ENCODE measurements around the gene LAMB1.
A peak's percentile ranks its signal among the peaks of the same experiment; 100 is the strongest.

LAMB1 gene

DNA sequence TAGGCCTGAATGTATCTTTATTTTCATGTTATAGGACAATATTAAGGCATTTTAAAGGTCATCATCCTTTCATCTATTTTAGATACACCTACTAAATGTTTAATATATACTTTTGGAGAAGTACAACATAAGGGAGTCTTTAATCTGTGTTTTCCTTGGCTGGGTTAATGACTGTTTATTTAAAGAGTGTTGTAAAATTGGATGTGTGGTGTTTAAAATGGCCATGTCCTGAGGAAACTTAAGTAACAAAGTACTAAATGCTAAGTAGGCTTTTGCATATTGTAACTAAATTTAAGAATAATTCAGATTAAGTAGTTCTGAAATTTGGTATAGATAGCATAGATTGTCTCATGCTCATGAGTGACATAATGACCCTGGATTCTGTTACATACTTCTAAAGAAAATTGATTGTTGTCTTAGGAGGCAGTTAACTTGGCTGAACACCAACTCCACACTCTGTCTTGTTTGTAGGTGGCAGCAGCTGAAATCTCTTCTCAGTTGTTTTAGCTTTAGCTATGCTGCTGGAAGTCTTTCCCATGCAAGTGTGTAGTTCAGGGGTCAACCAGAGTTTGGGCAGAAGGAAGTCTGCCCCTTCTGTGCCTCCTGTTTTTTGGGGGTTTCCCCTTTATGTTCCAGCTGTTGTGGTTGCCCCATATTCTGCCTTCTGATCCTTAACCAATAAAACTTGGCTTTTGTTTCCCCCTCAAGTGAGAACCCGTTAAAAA, 82.8 kb downstream of the LAMB1 start:
- H3K36me3 Mint-ChIP-seq (ENCODE audit: low read depth) = peaks cover 83% of the 10 kb centered on the region
- H3K4me3 Mint-ChIP-seq = no peak overlapping the region
- no peaks in the 10 kb centered on the region for H3K9me3 Mint-ChIP-seq
- peaks cover 25% of the 10 kb centered on the region for H3K4me1 Mint-ChIP-seq
- TF ChIP-seq, protein P1, sequence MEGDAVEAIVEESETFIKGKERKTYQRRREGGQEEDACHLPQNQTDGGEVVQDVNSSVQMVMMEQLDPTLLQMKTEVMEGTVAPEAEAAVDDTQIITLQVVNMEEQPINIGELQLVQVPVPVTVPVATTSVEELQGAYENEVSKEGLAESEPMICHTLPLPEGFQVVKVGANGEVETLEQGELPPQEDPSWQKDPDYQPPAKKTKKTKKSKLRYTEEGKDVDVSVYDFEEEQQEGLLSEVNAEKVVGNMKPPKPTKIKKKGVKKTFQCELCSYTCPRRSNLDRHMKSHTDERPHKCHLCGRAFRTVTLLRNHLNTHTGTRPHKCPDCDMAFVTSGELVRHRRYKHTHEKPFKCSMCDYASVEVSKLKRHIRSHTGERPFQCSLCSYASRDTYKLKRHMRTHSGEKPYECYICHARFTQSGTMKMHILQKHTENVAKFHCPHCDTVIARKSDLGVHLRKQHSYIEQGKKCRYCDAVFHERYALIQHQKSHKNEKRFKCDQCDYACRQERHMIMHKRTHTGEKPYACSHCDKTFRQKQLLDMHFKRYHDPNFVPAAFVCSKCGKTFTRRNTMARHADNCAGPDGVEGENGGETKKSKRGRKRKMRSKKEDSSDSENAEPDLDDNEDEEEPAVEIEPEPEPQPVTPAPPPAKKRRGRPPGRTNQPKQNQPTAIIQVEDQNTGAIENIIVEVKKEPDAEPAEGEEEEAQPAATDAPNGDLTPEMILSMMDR (IDR thresholded peaks at IDR 0.05; ENCODE audit: unreplicated experiment in 3 of 3) = no peak
- peak overlapping the region; percentile 17 to 89 (median 67) for H3K27ac Mint-ChIP-seq
- H3K27me3 Mint-ChIP-seq (ENCODE audit: low read depth) = no peaks in the 10 kb centered on the region

DNA sequence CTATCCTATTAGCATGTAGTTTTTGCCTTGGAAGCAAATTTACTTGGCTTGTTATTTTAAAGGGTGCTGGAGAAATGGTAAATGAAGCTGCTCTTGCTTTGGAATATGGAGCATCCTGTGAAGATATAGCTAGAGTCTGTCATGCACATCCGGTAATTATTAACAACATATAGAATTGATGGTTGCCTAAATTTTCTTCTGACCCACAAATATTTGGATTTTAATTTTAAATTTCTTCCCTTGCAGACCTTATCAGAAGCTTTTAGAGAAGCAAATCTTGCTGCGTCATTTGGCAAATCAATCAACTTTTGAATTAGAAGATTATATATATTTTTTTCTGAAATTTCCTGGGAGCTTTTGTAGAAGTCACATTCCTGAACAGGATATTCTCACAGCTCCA, 84.0 kb downstream of the LAMB1 start:
- TF ChIP-seq, protein P1 (IDR thresholded peaks at IDR 0.05; ENCODE audit: unreplicated experiment in 3 of 3) = no peak
- peaks cover 84% of the 10 kb centered on the region for H3K36me3 Mint-ChIP-seq (ENCODE audit: low read depth)
- H3K27ac Mint-ChIP-seq = no peak overlapping the region
- no peak overlapping the region for H3K4me3 Mint-ChIP-seq
- H3K27me3 Mint-ChIP-seq (ENCODE audit: low read depth) = no peaks in the 10 kb centered on the region
- H3K4me1 Mint-ChIP-seq = peaks cover 25% of the 10 kb centered on the region
- H3K9me3 Mint-ChIP-seq = no peaks in the 10 kb centered on the region

DNA sequence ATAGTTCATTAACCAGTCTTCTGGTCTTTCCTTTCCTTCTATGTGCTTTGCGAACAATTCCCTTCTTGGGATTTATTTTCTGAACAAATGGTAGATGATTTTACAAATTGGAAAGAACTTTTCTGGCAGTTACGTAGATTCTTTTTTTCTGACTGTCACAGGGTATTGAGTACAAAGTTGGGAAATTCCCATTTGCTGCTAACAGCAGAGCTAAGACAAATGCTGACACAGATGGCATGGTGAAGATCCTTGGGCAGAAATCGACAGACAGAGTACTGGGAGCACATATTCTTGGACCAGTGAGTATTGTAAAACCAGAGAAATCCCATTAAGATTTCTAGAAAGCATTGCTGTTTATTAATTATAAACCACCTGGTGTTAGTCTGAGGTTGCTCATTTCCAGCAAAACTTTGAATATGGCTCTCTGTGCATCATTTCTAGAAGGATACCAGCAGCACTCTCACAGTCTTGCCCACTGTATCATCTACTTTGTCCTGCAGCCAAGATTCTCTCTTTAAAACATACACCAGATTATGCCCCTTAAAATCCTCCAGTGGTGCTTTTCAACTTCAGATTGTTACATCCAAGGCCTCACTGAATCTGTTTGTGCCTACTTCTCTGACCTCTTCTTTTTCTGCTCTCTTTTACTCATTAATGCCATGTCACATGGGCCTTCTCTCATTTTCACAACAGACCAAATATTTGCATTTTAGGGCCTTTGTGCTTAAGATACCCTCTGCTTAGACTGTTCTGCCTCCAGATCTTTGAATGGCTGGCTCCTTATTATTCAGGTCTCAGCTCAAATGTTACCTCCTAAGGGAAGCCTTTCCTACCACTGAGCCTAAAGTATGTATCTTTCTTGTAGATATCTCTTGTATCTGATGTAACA, 85.0 kb downstream of the LAMB1 start:
- H3K4me3 Mint-ChIP-seq = no peak overlapping the region
- H3K4me1 Mint-ChIP-seq = peaks cover 25% of the 10 kb centered on the region
- no peaks in the 10 kb centered on the region for H3K27me3 Mint-ChIP-seq (ENCODE audit: low read depth)
- TF ChIP-seq, protein P1 (IDR thresholded peaks at IDR 0.05; ENCODE audit: unreplicated experiment in 3 of 3) = no peak
- H3K9me3 Mint-ChIP-seq = no peaks in the 10 kb centered on the region
- H3K27ac Mint-ChIP-seq = no peak overlapping the region
- H3K36me3 Mint-ChIP-seq (ENCODE audit: low read depth) = peaks cover 85% of the 10 kb centered on the region

DNA sequence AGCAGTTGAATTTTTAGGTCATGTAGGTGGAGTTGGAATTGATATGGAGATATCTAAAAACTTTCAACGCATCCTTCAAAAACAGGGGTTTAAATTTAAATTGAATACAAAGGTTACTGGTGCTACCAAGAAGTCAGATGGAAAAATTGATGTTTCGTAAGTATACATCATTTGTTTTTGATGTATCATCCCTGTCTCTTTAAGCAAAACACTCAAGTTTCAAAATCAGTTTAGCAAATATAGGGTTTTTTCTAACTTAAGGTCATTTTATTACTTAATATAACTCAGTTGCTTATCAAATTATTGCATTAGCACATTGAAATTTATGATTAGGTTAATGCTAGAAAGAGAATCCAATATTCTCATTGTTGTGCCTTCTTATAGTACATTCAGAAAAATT, 87.4 kb downstream of the LAMB1 start:
- TF ChIP-seq, protein P1 (IDR thresholded peaks at IDR 0.05; ENCODE audit: unreplicated experiment in 3 of 3) = no peak
- H3K4me1 Mint-ChIP-seq = peaks cover 16% of the 10 kb centered on the region
- H3K9me3 Mint-ChIP-seq = peaks cover 3% of the 10 kb centered on the region
- H3K4me3 Mint-ChIP-seq = no peak overlapping the region
- H3K27me3 Mint-ChIP-seq (ENCODE audit: low read depth) = no peaks in the 10 kb centered on the region
- peaks cover 82% of the 10 kb centered on the region for H3K36me3 Mint-ChIP-seq (ENCODE audit: low read depth)
- H3K27ac Mint-ChIP-seq = no peak overlapping the region

DNA sequence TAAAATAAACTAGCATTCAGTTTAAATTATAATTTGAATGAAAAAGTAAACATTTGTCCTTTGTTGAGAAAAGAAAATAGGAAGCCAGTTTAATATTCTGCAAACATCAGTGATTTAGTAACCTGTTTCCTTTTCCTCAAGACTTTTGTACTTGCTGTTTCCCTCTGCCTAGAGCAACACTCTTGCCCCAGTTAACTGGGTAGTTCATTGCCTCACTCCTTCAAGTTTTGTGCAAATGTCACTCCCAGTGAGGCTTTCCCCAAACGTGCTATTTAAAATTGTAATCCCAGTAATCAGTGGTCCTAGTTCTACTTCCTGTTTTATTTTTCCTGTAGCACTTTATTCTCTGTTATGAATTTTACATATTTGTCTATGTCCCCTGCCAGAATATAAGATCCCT, 88.1 kb downstream of the LAMB1 start:
- H3K4me1 Mint-ChIP-seq = peaks cover 9% of the 10 kb centered on the region
- TF ChIP-seq, protein P1 (IDR thresholded peaks at IDR 0.05; ENCODE audit: unreplicated experiment in 3 of 3) = no peak
- H3K36me3 Mint-ChIP-seq (ENCODE audit: low read depth) = peaks cover 82% of the 10 kb centered on the region
- H3K4me3 Mint-ChIP-seq = no peak overlapping the region
- H3K9me3 Mint-ChIP-seq = peaks cover 3% of the 10 kb centered on the region
- no peak overlapping the region for H3K27ac Mint-ChIP-seq
- H3K27me3 Mint-ChIP-seq (ENCODE audit: low read depth) = no peaks in the 10 kb centered on the region
